ENCODE measurements around the gene IKBKE.

Gene IKBKE

GRCh38 chr1:206469933-206470691 lies at the start of gene IKBKE:
IKBKE (plus strand) TSS chr1:206470476; CDS start chr1:206473228, 2,752 bp downstream.
- no peak for DNase-seq (ENCODE audit: low read depth in 2 of 2)

GRCh38 chr1:206421616-206422340 lies 48.5 kb upstream of the IKBKE start:
- no peak for DNase-seq (ENCODE audit: low read depth in 2 of 2)

- DNase-seq (ENCODE audit: low read depth in 2 of 2), result no peak
These were observed 47.8 kb upstream of the IKBKE start for GRCh38 chr1:206422525-206422924.

- no peak for DNase-seq (ENCODE audit: low read depth in 2 of 2)
These were observed 43.0 kb upstream of the IKBKE start for GRCh38 chr1:206427291-206427690.

- DNase-seq (ENCODE audit: low read depth in 2 of 2), result no peak
These were observed 40.9 kb upstream of the IKBKE start for GRCh38 chr1:206429421-206429820.

- DNase-seq (ENCODE audit: low read depth in 2 of 2), result no peak
These were observed 40.0 kb upstream of the IKBKE start for GRCh38 chr1:206430031-206430983.

GRCh38 chr1:206435445-206435844 lies 34.8 kb upstream of the IKBKE start:
- no peak for DNase-seq (ENCODE audit: low read depth in 2 of 2)

- no peak for DNase-seq (ENCODE audit: low read depth in 2 of 2)
These were observed 31.7 kb upstream of the IKBKE start for GRCh38 chr1:206438554-206438953.

GRCh38 chr1:206439205-206439604 lies 31.1 kb upstream of the IKBKE start:
- no peak for DNase-seq (ENCODE audit: low read depth in 2 of 2)

GRCh38 chr1:206441336-206441967 lies 28.8 kb upstream of the IKBKE start:
- DNase-seq (ENCODE audit: low read depth in 2 of 2), result no peak

- DNase-seq (ENCODE audit: low read depth in 2 of 2), result no peak
These were observed 28.2 kb upstream of the IKBKE start for GRCh38 chr1:206442101-206442500.

- no peak for DNase-seq (ENCODE audit: low read depth in 2 of 2)
These were observed 25.2 kb upstream of the IKBKE start for GRCh38 chr1:206445116-206445515.

GRCh38 chr1:206445911-206446356 lies 24.3 kb upstream of the IKBKE start:
- DNase-seq (ENCODE audit: low read depth in 2 of 2), result no peak

GRCh38 chr1:206446688-206447421 lies 23.4 kb upstream of the IKBKE start:
- DNase-seq (ENCODE audit: low read depth in 2 of 2), result no peak

GRCh38 chr1:206447422-206447765 lies 22.9 kb upstream of the IKBKE start:
- no peak for DNase-seq (ENCODE audit: low read depth in 2 of 2)

- no peak for DNase-seq (ENCODE audit: low read depth in 2 of 2)
These were observed 22.5 kb upstream of the IKBKE start for GRCh38 chr1:206447792-206448191.

- DNase-seq (ENCODE audit: low read depth in 2 of 2), result no peak
These were observed 21.8 kb upstream of the IKBKE start for GRCh38 chr1:206448471-206448870.

- no peak for DNase-seq (ENCODE audit: low read depth in 2 of 2)
These were observed 20.7 kb upstream of the IKBKE start for GRCh38 chr1:206449565-206449964.

- no peak for DNase-seq (ENCODE audit: low read depth in 2 of 2)
These were observed 20.0 kb upstream of the IKBKE start for GRCh38 chr1:206450281-206450680.

GRCh38 chr1:206451134-206451686 lies 19.1 kb upstream of the IKBKE start:
- DNase-seq (ENCODE audit: low read depth in 2 of 2), result no peak

- no peak for DNase-seq (ENCODE audit: low read depth in 2 of 2)
These were observed 17.2 kb upstream of the IKBKE start for GRCh38 chr1:206453111-206453510.

Data from stimulated activated CD4-positive, alpha-beta T cell treated with anti-CD3 and anti-CD28 coated beads, Interleukin-12 subunit alpha, Interleukin-12 subunit beta, amount 100 ng/mL, for 24 hours (primary cell).